Effector memory CD4-positive, alpha-beta T cell (primary cell): ENCODE data around the gene MRC2.

Experiments
- DNase-seq, 3 donors: peaks; one replicate each; pipeline ENCODE4 v3.0.0-alpha.2; 2020
- H3K27ac ChIP-seq: 2 replicates; pipeline ENCODE4 v1.7.0; 2013; ENCODE audit warnings: mild to moderate bottlenecking, low read length, moderate library complexity; ENCODE audit not compliant: insufficient read depth, poor library complexity, severe bottlenecking
- H3K27me3 ChIP-seq: replicated peaks from 2 replicates; pipeline ENCODE4 v1.7.0; 2013; ENCODE audit warnings: mild to moderate bottlenecking, low read length; ENCODE audit not compliant: insufficient read depth, control insufficient read depth, poor library complexity, severe bottlenecking
- H3K36me3 ChIP-seq: 2 replicates; pipeline ENCODE4 v1.7.0; 2013; ENCODE audit warnings: mild to moderate bottlenecking, low read length, moderate library complexity; ENCODE audit not compliant: control insufficient read depth, insufficient read depth
- H3K4me1 ChIP-seq: 2 replicates; pipeline ENCODE4 v1.7.0; 2013; ENCODE audit warnings: low read length, mild to moderate bottlenecking; ENCODE audit not compliant: control insufficient read depth, insufficient read depth, poor library complexity, severe bottlenecking
- H3K4me3 ChIP-seq: 2 replicates; pipeline ENCODE4 v1.7.0; 2013; ENCODE audit warnings: low read length, low read depth, mild to moderate bottlenecking; ENCODE audit not compliant: insufficient read depth, poor library complexity, severe bottlenecking
- H3K9me3 ChIP-seq: 2 replicates; pipeline ENCODE4 v1.7.0; 2013; ENCODE audit warnings: mild to moderate bottlenecking, low read length, moderate library complexity; ENCODE audit not compliant: control insufficient read depth

MRC2 gene

DNA sequence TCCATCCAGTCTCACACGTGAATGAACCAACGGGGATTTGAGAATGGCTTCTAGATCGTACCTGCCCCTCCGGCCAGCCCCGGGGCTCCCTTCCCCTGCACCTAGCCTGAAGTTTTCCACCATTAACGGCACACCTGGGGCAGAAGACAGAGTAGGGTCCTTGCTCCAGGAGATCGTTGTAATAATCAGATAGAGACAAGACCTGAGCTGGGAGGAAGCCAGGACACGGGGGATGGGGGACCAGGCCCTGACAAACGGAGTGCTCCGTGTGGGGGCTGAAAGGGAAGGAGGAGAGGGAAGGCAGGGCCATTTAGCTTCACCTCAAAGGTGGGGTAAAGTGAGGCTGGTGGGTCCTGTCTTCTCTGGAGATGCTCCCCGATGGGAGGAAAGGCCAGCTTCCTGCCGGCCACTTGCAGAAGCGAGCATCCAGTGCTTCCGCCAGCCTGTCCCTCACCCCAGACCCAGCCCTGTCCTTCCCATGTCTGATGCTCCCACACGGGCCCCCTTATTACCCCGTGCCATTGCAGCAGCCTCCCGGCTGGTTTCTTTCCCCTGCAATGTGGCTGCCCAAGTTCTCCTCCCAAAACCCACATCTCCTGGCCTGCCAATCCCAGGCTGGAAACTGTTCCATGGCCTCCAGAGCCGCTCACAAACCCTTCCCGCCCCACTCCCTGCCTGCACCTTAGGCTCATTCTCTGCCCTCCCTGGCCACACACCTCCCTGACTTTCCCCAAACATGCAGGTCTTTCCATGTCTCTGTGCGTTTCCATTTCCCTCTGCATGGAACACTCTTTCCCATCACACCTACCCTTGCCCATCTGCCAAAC lies 79.3 kb downstream of the MRC2 start:
- no peak overlapping the region for H3K4me3 ChIP-seq

GRCh38 chr17:62707425-62707739 lies 79.9 kb downstream of the MRC2 start:
- no peaks in the 10 kb centered on the region for H3K27me3 ChIP-seq
- H3K9me3 ChIP-seq = no peaks in the 10 kb centered on the region
- no peaks in the 10 kb centered on the region for H3K36me3 ChIP-seq
- H3K4me3 ChIP-seq = no peak overlapping the region
- peaks cover 11% of the 10 kb centered on the region for H3K4me1 ChIP-seq
- no peak overlapping the region for H3K27ac ChIP-seq
- no peak for DNase-seq

More for the DNA sequence above, 79.3 kb downstream of the MRC2 start:
- H3K27me3 ChIP-seq = no peaks in the 10 kb centered on the region
- H3K27ac ChIP-seq = no peak overlapping the region
- no peaks in the 10 kb centered on the region for H3K36me3 ChIP-seq
- H3K4me1 ChIP-seq = peaks cover 11% of the 10 kb centered on the region
- no peak for DNase-seq
- no peaks in the 10 kb centered on the region for H3K9me3 ChIP-seq

- H3K27ac ChIP-seq = no peak overlapping the region
Measured at GRCh38 chr17:62708587-62708986, 81.1 kb downstream of the MRC2 start.

GRCh38 chr17:62712171-62712581 lies 84.7 kb downstream of the MRC2 start:
- Histone ChIP-seq H3K4me3 (no peak overlapping the region), H3K4me1 (no peaks in the 10 kb centered on the region), H3K27ac (no peak overlapping the region), H3K27me3 (no peaks in the 10 kb centered on the region), H3K36me3 (no peaks in the 10 kb centered on the region), H3K9me3 (no peaks in the 10 kb centered on the region)
- DNase-seq = no peak

More at GRCh38 chr17:62708587-62708986, 81.1 kb downstream of the MRC2 start:
- DNase-seq = no peak
- Histone ChIP-seq H3K4me1 (peaks cover 8% of the 10 kb centered on the region), H3K36me3 (no peaks in the 10 kb centered on the region), H3K9me3 (no peaks in the 10 kb centered on the region), H3K27me3 (no peaks in the 10 kb centered on the region), H3K4me3 (no peak overlapping the region)

DNA sequence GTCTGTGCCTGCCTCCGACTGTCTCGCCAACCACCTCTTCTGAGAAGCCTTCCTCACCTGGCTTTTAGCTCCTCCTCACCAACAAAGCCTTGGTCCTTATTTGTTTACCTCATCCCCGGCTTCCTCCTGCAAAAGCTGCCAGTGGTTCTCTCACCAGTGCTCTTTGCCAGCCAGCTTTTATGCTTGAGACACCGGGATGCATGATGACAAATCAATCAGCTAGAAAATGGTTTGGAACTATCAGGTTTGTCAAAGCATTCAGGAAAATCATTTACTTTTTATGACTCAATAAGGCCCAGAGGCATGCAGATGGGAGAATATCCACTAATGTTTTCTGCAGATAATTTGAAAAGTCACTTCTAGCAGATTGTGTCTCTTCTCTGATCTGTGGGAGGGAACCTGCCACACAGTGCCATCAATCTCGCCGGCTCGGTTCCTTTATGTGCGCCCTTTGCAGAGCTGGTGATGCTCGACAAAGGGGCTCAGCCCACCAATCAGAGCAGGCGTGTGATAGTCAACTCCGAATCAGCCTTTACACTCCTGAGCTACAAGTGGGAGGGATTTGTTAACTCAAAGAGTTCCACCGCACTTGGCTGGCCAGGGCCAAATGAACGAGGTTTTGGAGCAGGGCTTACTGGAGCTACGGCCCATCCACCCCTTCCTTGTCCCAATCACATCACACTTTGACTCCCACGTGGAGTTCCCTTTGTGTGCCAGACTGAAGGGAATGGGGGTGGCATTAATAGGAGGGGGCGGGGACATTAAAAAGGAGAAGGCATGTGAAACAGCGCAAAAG lies 85.8 kb downstream of the MRC2 start:
- DNase-seq = no peak
- no peak overlapping the region for H3K4me3 ChIP-seq
- no peaks in the 10 kb centered on the region for H3K27me3 ChIP-seq
- H3K27ac ChIP-seq = no peak overlapping the region
- H3K36me3 ChIP-seq = no peaks in the 10 kb centered on the region
- no peaks in the 10 kb centered on the region for H3K4me1 ChIP-seq
- H3K9me3 ChIP-seq = no peaks in the 10 kb centered on the region

DNA sequence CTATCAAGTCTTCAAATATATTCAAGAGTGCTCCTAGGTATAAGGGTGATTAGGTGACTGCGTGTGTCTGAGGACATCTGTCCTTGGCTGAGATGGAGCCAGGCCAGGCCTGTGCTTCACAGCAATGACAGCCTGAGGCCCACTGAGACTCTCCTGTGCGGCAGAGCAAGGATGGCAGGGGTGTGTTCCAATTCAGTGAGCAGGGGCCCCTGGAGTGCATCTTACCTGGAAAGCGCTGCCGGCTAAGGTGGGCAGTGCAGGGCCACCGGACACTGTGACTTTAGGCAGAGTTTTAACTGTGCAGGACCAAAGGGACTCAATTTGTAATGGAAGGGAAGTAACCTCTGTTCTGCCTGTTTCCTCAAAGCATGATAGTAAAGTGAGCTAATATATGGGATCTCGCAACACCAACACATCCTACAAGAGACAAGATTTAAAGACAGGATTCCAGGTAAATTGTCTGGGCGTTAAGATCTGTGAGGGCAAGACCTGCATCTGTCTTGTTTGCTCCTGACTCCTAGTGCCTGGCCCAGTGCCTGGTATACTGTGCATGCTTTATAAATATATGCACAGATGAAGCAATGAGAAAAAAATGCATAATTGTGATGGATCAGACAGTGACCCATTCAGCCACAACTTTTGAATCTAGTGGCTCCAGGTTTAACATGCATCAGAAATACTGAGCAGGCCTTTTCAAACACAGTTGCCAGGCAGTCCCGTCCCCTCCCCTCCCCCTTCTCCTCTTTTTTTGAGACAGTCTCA lies 86.7 kb downstream of the MRC2 start:
- no peaks in the 10 kb centered on the region for H3K4me1 ChIP-seq
- H3K4me3 ChIP-seq = no peak overlapping the region
- no peak overlapping the region for H3K27ac ChIP-seq
- no peak for DNase-seq
- H3K27me3 ChIP-seq = no peaks in the 10 kb centered on the region
- H3K9me3 ChIP-seq = no peaks in the 10 kb centered on the region
- H3K36me3 ChIP-seq = no peaks in the 10 kb centered on the region

GRCh38 chr17:62715882-62716390 lies 88.5 kb downstream of the MRC2 start:
- Histone ChIP-seq H3K27ac (no peak overlapping the region), H3K9me3 (no peaks in the 10 kb centered on the region), H3K27me3 (no peaks in the 10 kb centered on the region), H3K36me3 (no peaks in the 10 kb centered on the region), H3K4me1 (no peaks in the 10 kb centered on the region), H3K4me3 (no peak overlapping the region)
- no peak for DNase-seq

DNA sequence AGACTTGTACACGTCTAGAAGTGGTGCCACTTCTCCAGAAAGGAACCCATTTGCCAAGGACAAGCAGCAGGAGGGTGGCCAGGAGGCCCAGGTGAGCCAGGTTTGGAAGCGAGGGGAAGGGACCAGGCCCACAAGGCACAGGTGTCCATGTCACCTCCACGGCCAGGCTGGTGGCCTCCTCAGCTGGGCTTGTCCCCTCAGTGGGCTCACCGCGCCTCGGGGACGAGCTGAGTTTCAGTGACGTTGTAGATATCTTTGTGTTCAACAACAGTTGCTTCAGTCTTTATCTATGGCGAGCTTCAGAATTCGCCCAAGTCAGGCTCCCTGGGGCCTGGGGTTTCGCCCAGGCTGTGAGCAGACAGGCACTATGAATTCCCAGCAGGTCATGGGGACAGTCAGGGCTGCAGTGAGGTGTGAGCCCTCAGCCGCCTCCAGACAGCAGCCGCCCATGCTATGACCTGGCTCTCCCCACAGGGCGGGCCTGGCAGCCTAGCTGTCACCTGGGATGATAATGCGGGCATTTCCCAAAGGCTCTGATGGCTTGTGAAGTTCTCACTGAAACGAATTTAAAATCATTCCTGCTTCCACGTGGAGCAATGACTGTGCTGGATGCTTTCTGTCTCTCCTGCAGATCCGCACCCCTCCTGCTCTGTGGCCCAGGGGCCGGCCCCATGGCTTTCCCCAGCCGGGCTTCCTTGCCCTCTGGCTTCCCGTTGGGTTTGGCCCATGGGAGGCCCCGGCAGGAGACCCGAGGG lies 89.5 kb downstream of the MRC2 start:
- H3K9me3 ChIP-seq = no peaks in the 10 kb centered on the region
- no peaks in the 10 kb centered on the region for H3K4me1 ChIP-seq
- H3K27ac ChIP-seq = no peak overlapping the region
- DNase-seq = no peak
- no peaks in the 10 kb centered on the region for H3K27me3 ChIP-seq
- H3K4me3 ChIP-seq = no peak overlapping the region
- no peaks in the 10 kb centered on the region for H3K36me3 ChIP-seq

- no peaks in the 10 kb centered on the region for H3K27me3 ChIP-seq
- H3K27ac ChIP-seq = no peak overlapping the region
- no peaks in the 10 kb centered on the region for H3K36me3 ChIP-seq
- no peak overlapping the region for H3K4me3 ChIP-seq
- no peaks in the 10 kb centered on the region for H3K9me3 ChIP-seq
- no peaks in the 10 kb centered on the region for H3K4me1 ChIP-seq
- no peak for DNase-seq
Measured at GRCh38 chr17:62717589-62717855, 90.1 kb downstream of the MRC2 start.
